Measurements from ENCODE around the gene VPS25. TPM values are rescaled to one million over a fixed set of nuclear protein-coding genes. Genes with fewer than 3 reads are reported as not detected.

The VPS25 gene
- total and polyA plus RNA-seq, 9 of the 15 experiments (the other 6 are each of a cell fraction or from before 2014, with no cell fraction given), result 123 to 352 (median 180) TPM

GRCh38 chr17:42821176-42821575 is 47.9 kb downstream of the VPS25 start:
- Histone ChIP-seq H3K9me1 (ENCODE audit: control insufficient read depth, insufficient read depth, low read length) (no peaks in the 10 kb centered on the region), H3K4me1 (replicated peaks in 1 of 2; ENCODE audit: control insufficient read depth in 2 of 2, insufficient read depth in 2 of 2, low read length in 2 of 2) (peaks cover 0 to 18% of the 10 kb centered on the region in 2 experiments; a peak in 2 of 5 replicates), H3K4me3 (no peak overlapping the region), H3K27ac (ENCODE audit: extremely low read depth, low read depth, low read length) (no peak overlapping the region), H3K4me2 (ENCODE audit: insufficient read depth, low read length) (no peak overlapping the region), H3K79me2 (ENCODE audit: control insufficient read depth, insufficient read depth, low read length) (peaks cover 25% of the 10 kb centered on the region), H3K9ac (ENCODE audit: insufficient read depth in 1 of 2, low read depth in 2 of 2, low read length in 2 of 2) (no peak overlapping the region), H4K20me1 (replicated peaks; ENCODE audit: control insufficient read depth, insufficient read depth, low read length) (no peaks in the 10 kb centered on the region), H2AFZ (ENCODE audit: low read depth, low read length) (no peak overlapping the region), H3K9me3 (replicated peaks; ENCODE audit: control insufficient read depth, insufficient read depth, low read depth, low read length) (no peaks in the 10 kb centered on the region), H3K36me3 (ENCODE audit: control insufficient read depth, insufficient read depth, low read length) (peaks cover 63% of the 10 kb centered on the region), H3K27me3 (ENCODE audit: control insufficient read depth in 2 of 2, insufficient read depth in 2 of 2, low read length in 2 of 2) (no peaks in the 10 kb centered on the region)
- no peak for TF ChIP-seq ATF7 (IDR thresholded peaks at IDR 0.05)
- no peak for TF ChIP-seq RNF219 (CRISPR knock-in tag; IDR thresholded peaks at IDR 0.05)
- TF ChIP-seq ZC3H11A (IDR thresholded peaks at IDR 0.05; ENCODE audit: low read depth, low read length), result no peak
- no peak for TF ChIP-seq KHSRP (IDR thresholded peaks at IDR 0.05)
- TF ChIP-seq ZNF445 (CRISPR knock-in tag; IDR thresholded peaks at IDR 0.05; ENCODE audit: low read depth), result no peak
- TF ChIP-seq POLR2AphosphoS2 (IDR thresholded peaks at IDR 0.05; ENCODE audit: low read length), result no peak
- TF ChIP-seq NR2F6 (CRISPR knock-in tag; IDR thresholded peaks at IDR 0.05), result no peak
- TF ChIP-seq PCBP2 (IDR thresholded peaks at IDR 0.05; ENCODE audit: low read depth, low read length, poor library complexity, severe bottlenecking), result no peak
- no peak for TF ChIP-seq HNRNPH1 (optimal IDR thresholded peaks at IDR 0.05; ENCODE audit: low read depth, low read length)
- CTCF ChIA-PET (ENCODE audit: low intra/inter-chr PET ratio), result no interaction called here
- in situ Hi-C loops (cut with MboI) (loop anchor here (5.0 kb wide), 1 partner anchor 99 kb away; no protein-coding TSS in a partner anchor), intact Hi-C loops (cut with micrococcal nuclease) (no loop called here)
- ATAC-seq, result no peak
- no peak for DNase-seq (ENCODE audit: extremely low read depth in 1 of 4, low spot score in 3 of 4)
- no TSS peak for BruUV-seq (replicated peaks)
- POLR2A ChIA-PET, result interaction anchor here (0.8 to 1.0 kb wide), 3 partner anchors 9 to 71 kb away, joined by 3 to 4 read pairs (median 3); no protein-coding TSS in a partner anchor
- 82% methylated on average over 7 of the region's 7 CpGs for WGBS (ENCODE audit: insufficient coverage, low coverage, missing lambda C conversion rate)
- no peak for FAIRE-seq
